GM12878 (cell line): ENCODE results near the gene AP1B1. TPM values are rescaled to one million over a fixed set of nuclear protein-coding genes. Genes with fewer than 3 reads are reported as not detected.

ENCODE experiments used
- CREM ChIP-seq: IDR thresholded peaks from 2 replicates; pipeline ENCODE4 v1.6.1; 2014; ENCODE audit warnings: antibody characterized with exemption, low read depth
- DPF2 ChIP-seq: fragments of 450-650 bp; IDR thresholded peaks from 2 replicates; pipeline ENCODE4 v1.6.1; 2017; ENCODE audit warnings: mild to moderate bottlenecking
- EED ChIP-seq: sonication (generic); IDR thresholded peaks from 2 replicates; pipeline ENCODE4 v1.6.1; 2016; ENCODE audit warnings: antibody characterized with exemption, low read depth
- RAD51 ChIP-seq: fragments of 450-650 bp; IDR thresholded peaks from 2 replicates; pipeline ENCODE4 v1.6.1; 2016; ENCODE audit warnings: moderate library complexity, mild to moderate bottlenecking, inconsistent platforms
- YY1 ChIP-seq: IDR thresholded peaks from 2 replicates; pipeline ENCODE4 v1.6.1; 2011; ENCODE audit warnings: low read depth, mild to moderate bottlenecking, low read length
- polyA plus RNA-seq, 11 experiments: library from polyadenylated mRNA; depleted of rRNA in 4 of 11; unstranded in 6 of 11; stranded (reverse) in 5 of 11; fragments of >200 nt; fragmentation: Nextera tagmentation in 4 of 11; fragmentation: Illumina TruSeq in 1 of 11; extraction: Ambion mirVana in 4 of 11; extraction: Trizol in 1 of 11; gene quantifications; 1 replicate in 1 of 11; 2 replicates in 10 of 11; pipeline versions ENCODE4 v1.2.1 to v1.2.3, GENCODE V29; 2011 to 2016; ENCODE audit warnings: inconsistent platforms in 2 of 11, missing spikeins in 2 of 11, low read depth in 1 of 11
- total RNA-seq, 4 experiments: library from RNA; depleted of rRNA in 3 of 4; stranded (reverse); fragments of >200 nt in 3 of 4; fragmentation: Illumina TruSeq in 1 of 4; extraction: Trizol in 1 of 4; gene quantifications; 2 replicates each; pipeline versions ENCODE4 v1.2.1 to v1.2.3, GENCODE V29; 2013 to 2021
- TF ChIP-seq, protein P1 (sequence below): fragments of 150-350 bp; IDR thresholded peaks from 2 replicates; pipeline ENCODE4 v1.6.1; 2016; ENCODE audit warnings: low read depth, low read length
- TF ChIP-seq, protein P2 (sequence below): fragments of 450-650 bp; IDR thresholded peaks from 2 replicates; pipeline ENCODE4 v1.6.1; 2017; ENCODE audit warnings: mild to moderate bottlenecking, moderate library complexity

Gene AP1B1
- total and polyA plus RNA-seq, 10 of the 15 experiments (the other 5 are each of a cell fraction or from before 2014, with no cell fraction given): 2.1 to 98.6 (median 57.8) TPM

DNA sequence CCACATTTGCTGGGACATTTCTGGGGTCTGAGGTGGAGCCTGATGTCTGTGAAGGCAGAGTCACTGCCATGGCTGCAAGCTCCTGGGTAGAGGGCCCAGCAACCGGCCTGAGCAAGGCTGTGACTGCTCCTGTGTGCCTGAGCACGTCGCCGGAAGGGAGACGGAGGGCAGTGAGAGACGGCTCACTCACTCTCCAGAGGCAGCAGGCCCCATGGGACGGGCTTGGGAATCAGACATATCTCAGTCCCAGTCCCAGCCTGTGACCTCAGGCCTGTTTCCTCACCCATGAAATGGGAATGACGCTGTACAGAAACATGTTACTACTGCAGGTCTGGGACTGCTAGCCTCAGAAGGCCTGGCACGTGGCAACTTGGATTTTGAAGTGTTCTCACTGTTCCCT, 36.5 kb downstream of the AP1B1 start (continued):
- TF ChIP-seq, protein P1, sequence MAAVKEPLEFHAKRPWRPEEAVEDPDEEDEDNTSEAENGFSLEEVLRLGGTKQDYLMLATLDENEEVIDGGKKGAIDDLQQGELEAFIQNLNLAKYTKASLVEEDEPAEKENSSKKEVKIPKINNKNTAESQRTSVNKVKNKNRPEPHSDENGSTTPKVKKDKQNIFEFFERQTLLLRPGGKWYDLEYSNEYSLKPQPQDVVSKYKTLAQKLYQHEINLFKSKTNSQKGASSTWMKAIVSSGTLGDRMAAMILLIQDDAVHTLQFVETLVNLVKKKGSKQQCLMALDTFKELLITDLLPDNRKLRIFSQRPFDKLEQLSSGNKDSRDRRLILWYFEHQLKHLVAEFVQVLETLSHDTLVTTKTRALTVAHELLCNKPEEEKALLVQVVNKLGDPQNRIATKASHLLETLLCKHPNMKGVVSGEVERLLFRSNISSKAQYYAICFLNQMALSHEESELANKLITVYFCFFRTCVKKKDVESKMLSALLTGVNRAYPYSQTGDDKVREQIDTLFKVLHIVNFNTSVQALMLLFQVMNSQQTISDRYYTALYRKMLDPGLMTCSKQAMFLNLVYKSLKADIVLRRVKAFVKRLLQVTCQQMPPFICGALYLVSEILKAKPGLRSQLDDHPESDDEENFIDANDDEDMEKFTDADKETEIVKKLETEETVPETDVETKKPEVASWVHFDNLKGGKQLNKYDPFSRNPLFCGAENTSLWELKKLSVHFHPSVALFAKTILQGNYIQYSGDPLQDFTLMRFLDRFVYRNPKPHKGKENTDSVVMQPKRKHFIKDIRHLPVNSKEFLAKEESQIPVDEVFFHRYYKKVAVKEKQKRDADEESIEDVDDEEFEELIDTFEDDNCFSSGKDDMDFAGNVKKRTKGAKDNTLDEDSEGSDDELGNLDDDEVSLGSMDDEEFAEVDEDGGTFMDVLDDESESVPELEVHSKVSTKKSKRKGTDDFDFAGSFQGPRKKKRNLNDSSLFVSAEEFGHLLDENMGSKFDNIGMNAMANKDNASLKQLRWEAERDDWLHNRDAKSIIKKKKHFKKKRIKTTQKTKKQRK: no peak
- no peak for TF ChIP-seq EED
- no peak for TF ChIP-seq DPF2
- TF ChIP-seq YY1: no peak
- TF ChIP-seq CREM: no peak
- TF ChIP-seq, protein P2, sequence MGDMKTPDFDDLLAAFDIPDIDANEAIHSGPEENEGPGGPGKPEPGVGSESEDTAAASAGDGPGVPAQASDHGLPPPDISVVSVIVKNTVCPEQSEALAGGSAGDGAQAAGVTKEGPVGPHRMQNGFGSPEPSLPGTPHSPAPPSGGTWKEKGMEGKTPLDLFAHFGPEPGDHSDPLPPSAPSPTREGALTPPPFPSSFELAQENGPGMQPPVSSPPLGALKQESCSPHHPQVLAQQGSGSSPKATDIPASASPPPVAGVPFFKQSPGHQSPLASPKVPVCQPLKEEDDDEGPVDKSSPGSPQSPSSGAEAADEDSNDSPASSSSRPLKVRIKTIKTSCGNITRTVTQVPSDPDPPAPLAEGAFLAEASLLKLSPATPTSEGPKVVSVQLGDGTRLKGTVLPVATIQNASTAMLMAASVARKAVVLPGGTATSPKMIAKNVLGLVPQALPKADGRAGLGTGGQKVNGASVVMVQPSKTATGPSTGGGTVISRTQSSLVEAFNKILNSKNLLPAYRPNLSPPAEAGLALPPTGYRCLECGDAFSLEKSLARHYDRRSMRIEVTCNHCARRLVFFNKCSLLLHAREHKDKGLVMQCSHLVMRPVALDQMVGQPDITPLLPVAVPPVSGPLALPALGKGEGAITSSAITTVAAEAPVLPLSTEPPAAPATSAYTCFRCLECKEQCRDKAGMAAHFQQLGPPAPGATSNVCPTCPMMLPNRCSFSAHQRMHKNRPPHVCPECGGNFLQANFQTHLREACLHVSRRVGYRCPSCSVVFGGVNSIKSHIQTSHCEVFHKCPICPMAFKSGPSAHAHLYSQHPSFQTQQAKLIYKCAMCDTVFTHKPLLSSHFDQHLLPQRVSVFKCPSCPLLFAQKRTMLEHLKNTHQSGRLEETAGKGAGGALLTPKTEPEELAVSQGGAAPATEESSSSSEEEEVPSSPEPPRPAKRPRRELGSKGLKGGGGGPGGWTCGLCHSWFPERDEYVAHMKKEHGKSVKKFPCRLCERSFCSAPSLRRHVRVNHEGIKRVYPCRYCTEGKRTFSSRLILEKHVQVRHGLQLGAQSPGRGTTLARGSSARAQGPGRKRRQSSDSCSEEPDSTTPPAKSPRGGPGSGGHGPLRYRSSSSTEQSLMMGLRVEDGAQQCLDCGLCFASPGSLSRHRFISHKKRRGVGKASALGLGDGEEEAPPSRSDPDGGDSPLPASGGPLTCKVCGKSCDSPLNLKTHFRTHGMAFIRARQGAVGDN: no peak
- no peak for TF ChIP-seq RAD51
